Subcutaneous adipose tissue (tissue), 4 donors: ENCODE data around the gene AMH. TPM values are rescaled to one million over a fixed set of nuclear protein-coding genes. Genes with fewer than 3 reads are reported as not detected.

ENCODE experiments used
- CTCF ChIP-seq: fragments of 450-650 bp; IDR thresholded peaks from one replicate; pipeline ENCODE4 v1.5.1; 2016; ENCODE audit warnings: low read depth, mild to moderate bottlenecking, control low read depth, antibody characterized with exemption, moderate library complexity
- total RNA-seq, 4 donors: library from RNA; depleted of rRNA; stranded (reverse); fragments of >200 nt; gene quantifications; one replicate each; pipeline ENCODE4 v1.1.0, GENCODE V29; 2016

AMH gene
- total RNA-seq, 4 donors from 2014 or later = 0.34 TPM; not detected in 3

GRCh38 chr19:2276429-2276986, 27.4 kb downstream of the AMH start:
- no peak for TF ChIP-seq CTCF

GRCh38 chr19:2277138-2277537, 28.0 kb downstream of the AMH start:
- TF ChIP-seq CTCF = no peak

- TF ChIP-seq CTCF = no peak
These were observed 29.5 kb downstream of the AMH start for GRCh38 chr19:2278459-2279158.

- no peak for TF ChIP-seq CTCF
These were observed 31.6 kb downstream of the AMH start for GRCh38 chr19:2280633-2281264.

GRCh38 chr19:2282062-2282861, 33.1 kb downstream of the AMH start, which contains the start of gene PEAK3:
Gene PEAK3, minus strand, starts transcription at chr19:2282175. Its CDS starts 1,244 bp downstream, at chr19:2280931.
- TF ChIP-seq CTCF = no peak

GRCh38 chr19:2282862-2283237, 33.7 kb downstream of the AMH start:
- TF ChIP-seq CTCF = no peak
